ENCODE data around the gene SBNO1.

DNA sequence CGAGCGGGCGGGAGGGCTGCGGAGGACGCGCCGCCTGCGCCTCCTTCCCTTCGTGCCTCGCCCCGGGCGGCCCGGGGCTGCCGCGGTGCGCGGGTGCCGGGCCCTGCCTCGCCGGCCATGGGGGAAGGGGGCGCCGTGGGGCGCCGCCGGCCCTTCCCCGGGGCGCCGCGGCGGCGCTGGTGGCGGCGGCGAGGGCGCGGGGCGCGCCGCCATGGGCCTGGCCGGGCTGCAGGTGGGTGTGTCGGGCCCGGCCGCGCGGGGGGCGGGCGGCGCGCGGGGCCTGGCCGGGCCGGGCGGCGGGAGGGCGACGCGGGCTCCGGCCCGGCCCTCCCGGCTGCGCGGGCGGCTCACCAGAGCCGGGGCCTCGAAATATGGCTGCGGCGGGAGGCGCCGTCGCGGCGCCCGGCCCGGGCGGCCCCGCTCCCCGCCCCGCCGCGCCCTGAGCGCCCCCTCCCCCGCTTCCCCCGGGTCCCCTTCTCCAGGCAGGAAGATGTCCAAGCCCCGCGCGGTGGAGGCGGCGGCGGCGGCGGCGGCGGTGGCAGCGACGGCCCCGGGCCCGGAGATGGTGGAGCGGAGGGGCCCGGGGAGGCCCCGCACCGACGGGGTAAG is 24.4 kb upstream of the SBNO1 start:
- TF ChIP-seq SUZ12 (IDR thresholded peaks at IDR 0.05; ENCODE audit: extremely low read depth, insufficient read depth, insufficient read length) (no peak), ZNF274 (IDR thresholded peaks at IDR 0.05; ENCODE audit: low read depth, low read length) (no peak)
